AG04450 (cell line): ENCODE results near the gene GLTPD2. TPM values are rescaled to one million over a fixed set of nuclear protein-coding genes. Genes with fewer than 3 reads are reported as not detected.
A peak's percentile ranks its signal among the peaks of the same experiment; 100 is the strongest.

Experiments used
- CTCF ChIA-PET: fragments of 300-600, 350-600 bp; formaldehyde crosslinking; extraction: SDS; loops from one replicate; lab custom pipeline; 2022; ENCODE audit warnings: antibody characterized with exemption, inconsistent platforms; lab: Charles Lee
- POLR2A ChIA-PET: fragments of 350-600 bp; formaldehyde crosslinking; extraction: SDS; loops from one replicate; lab custom pipeline; 2021; ENCODE audit warnings: antibody characterized with exemption, inconsistent platforms; lab: Yijun Ruan, JAX
- DNase-seq: peaks from one replicate; pipeline ENCODE4 v3.0.0-alpha.2; 2011; ENCODE audit warnings: low read depth, low spot score
- H3K27ac ChIP-seq: one replicate; pipeline ENCODE4 v1.5.1; 2012; ENCODE audit warnings: low read depth, low read length, control low read depth
- H3K27me3 ChIP-seq: one replicate; pipeline ENCODE4 v1.6.0; 2012; ENCODE audit warnings: low read length; ENCODE audit not compliant: control insufficient read depth, insufficient read depth
- H3K4me3 ChIP-seq: 2 replicates; pipeline ENCODE4 v1.5.1; 2011; ENCODE audit warnings: mild to moderate bottlenecking, low read depth, low read length, control low read depth
- H3K9me3 ChIP-seq: 2 replicates; pipeline ENCODE4 v1.5.1; 2012; ENCODE audit warnings: low read length; ENCODE audit not compliant: control insufficient read depth, insufficient read depth
- CTCF ChIP-seq: IDR thresholded peaks from 2 replicates; pipeline ENCODE4 v1.5.1; 2011; ENCODE audit warnings: low read depth, low read length, control low read depth, inconsistent platforms
- polyA plus RNA-seq: library from polyadenylated mRNA; depleted of rRNA; stranded (reverse); fragments of >200 nt; gene quantifications from 2 replicates; pipeline ENCODE4 v1.2.3, GENCODE V29; 2011

GLTPD2 gene
- polyA plus RNA-seq, 1 experiment: not detected

- CTCF ChIA-PET: interaction anchor here (0.6 to 5.7 kb wide), 4 partner anchors 51 to 116 kb away, joined by 3 to 46 read pairs (median 6); partner anchors contain the start of gene CHRNE
- POLR2A ChIA-PET: interaction anchor here (0.7 to 1.2 kb wide), 2 partner anchors 9 to 76 kb away, joined by 3 to 4 read pairs; partner anchors contain the start of genes ARRB2 and PSMB6
- H3K4me3 ChIP-seq: no peak overlapping the region
- TF ChIP-seq CTCF: no peak
- peaks cover 40% of the 10 kb centered on the region for H3K27me3 ChIP-seq
- DNase-seq: no peak
- H3K27ac ChIP-seq: no peak overlapping the region
- peaks cover 6% of the 10 kb centered on the region; the same call in 1 of the 2 replicates for H3K9me3 ChIP-seq
Measured at GRCh38 chr17:4786516-4786915, 2.2 kb upstream of the GLTPD2 start.

GRCh38 chr17:4788159-4788806 is 481 bp upstream of the GLTPD2 start:
- DNase-seq: no peak
- ChIA-PET POLR2A (interaction anchor here (0.7 kb wide), 1 partner anchor 48 kb away, joined by 3 read pairs; no protein-coding TSS in a partner anchor), CTCF (interaction anchor here (0.8 to 5.7 kb wide), 6 partner anchors 9 to 221 kb away, joined by 3 to 46 read pairs (median 4); partner anchors contain the start of gene ARRB2)
- Histone ChIP-seq H3K9me3 (no peaks in the 10 kb centered on the region; the same call in 1 of the 2 replicates), H3K27me3 (peaks cover 30% of the 10 kb centered on the region), H3K27ac (no peak overlapping the region), H3K4me3 (no peak overlapping the region)
- no peak for TF ChIP-seq CTCF

GRCh38 chr17:4789701-4789950 is 862 bp downstream of the GLTPD2 start:
- TF ChIP-seq CTCF: no peak
- no peaks in the 10 kb centered on the region; the same call in 1 of the 2 replicates for H3K9me3 ChIP-seq
- POLR2A ChIA-PET: interaction anchor here (1.1 to 1.5 kb wide), 4 partner anchors 10 to 79 kb away, joined by 3 to 5 read pairs (median 4); partner anchors contain the start of genes ARRB2 and PLD2

GRCh38 chr17:4789951-4790704 is 1.4 kb downstream of the GLTPD2 start:
- Histone ChIP-seq H3K4me3 (peak overlapping the region; percentile 66), H3K27ac (peak overlapping the region; percentile 75), H3K9me3 (no peaks in the 10 kb centered on the region; the same call in 1 of the 2 replicates), H3K27me3 (peaks cover 17% of the 10 kb centered on the region)
- peak; percentile 66 for TF ChIP-seq CTCF
- DNase-seq: peak; percentile 69
- POLR2A ChIA-PET: interaction anchor here (1.1 to 1.5 kb wide), 4 partner anchors 10 to 80 kb away, joined by 3 to 5 read pairs (median 4); partner anchors contain the start of genes ARRB2 and PLD2
- CTCF ChIA-PET: interaction anchor here (0.6 to 5.7 kb wide), 27 partner anchors 8 to 1762 kb away, joined by 3 to 46 read pairs (median 4); partner anchors contain the start of genes ARRB2, PELP1, PLD2 and RNF167

More at GRCh38 chr17:4789701-4789950, 862 bp downstream of the GLTPD2 start:
- Histone ChIP-seq H3K27ac (no peak overlapping the region), H3K4me3 (peak overlapping the region; percentile 66), H3K27me3 (peaks cover 18% of the 10 kb centered on the region)
- DNase-seq: no peak
- CTCF ChIA-PET: interaction anchor here (0.6 to 5.7 kb wide), 14 partner anchors 8 to 269 kb away, joined by 3 to 46 read pairs (median 4); partner anchors contain the start of genes ARRB2, PLD2, RNF167 and SLC25A11
